HEK293 (cell line): ENCODE data around the gene FASTK.
A peak's percentile ranks its signal among the peaks of the same experiment; 100 is the strongest.
"Not testable (repeated sequence)": the region's sequence is repeated elsewhere in the genome, so short reads cannot be mapped to it uniquely, and the experiment has no call there.

ENCODE experiments used
- CTCF ChIA-PET: fragments of 350-600 bp; formaldehyde crosslinking; extraction: SDS; loops from one replicate; lab custom pipeline; 2021; ENCODE audit warnings: antibody characterized with exemption; lab: Yijun Ruan, JAX
- POLR2A ChIA-PET: fragments of 300-600 bp; formaldehyde crosslinking; extraction: SDS; loops from one replicate; lab custom pipeline; 2020; ENCODE audit warnings: antibody characterized with exemption, inconsistent platforms; lab: Yijun Ruan, JAX
- H3K27ac ChIP-seq: fragments of 200-500 bp; sonication (Bioruptor generic); 2 replicates; pipeline ENCODE4 v1.5.1; 2014; ENCODE audit warnings: low read depth, low read length, control low read depth, inconsistent platforms; ENCODE audit errors: extremely low read depth
- H3K36me3 ChIP-seq, 2 experiments: fragments of 200-500 bp in 1 of 2; sonication (Bioruptor generic) in 1 of 2; 1 replicate in 1 of 2; 2 replicates in 1 of 2; pipeline ENCODE4 v1.5.1; 2014 to 2017; ENCODE audit warnings: inconsistent platforms in 2 of 2, low read length in 2 of 2; ENCODE audit not compliant: control insufficient read depth in 2 of 2, insufficient read depth in 1 of 2
- H3K4me1 ChIP-seq: fragments of 200-500 bp; sonication (Bioruptor generic); 2 replicates; pipeline ENCODE4 v1.5.1; 2014; ENCODE audit warnings: mild to moderate bottlenecking, low read length, inconsistent platforms; ENCODE audit not compliant: control insufficient read depth, insufficient read depth
- H3K4me3 ChIP-seq: 2 replicates; pipeline ENCODE4 v1.5.1; 2011; ENCODE audit warnings: low read depth, mild to moderate bottlenecking, control low read depth, low read length, moderate library complexity
- H3K9me3 ChIP-seq: fragments of 200-500 bp; sonication (Bioruptor generic); 2 replicates; pipeline ENCODE4 v1.5.1; 2014; ENCODE audit warnings: low read depth, low read length, inconsistent platforms; ENCODE audit not compliant: control insufficient read depth, insufficient read depth
- EGR2 ChIP-seq: fragments of 450-650 bp; formaldehyde crosslinking; IDR thresholded peaks from 2 replicates; pipeline ENCODE4 v1.5.1; 2016; ENCODE audit warnings: low read depth, missing biosample characterization, missing genetic modification characterization
- GLI2 ChIP-seq: fragments of 450-650 bp; formaldehyde crosslinking; IDR thresholded peaks from 2 replicates; pipeline ENCODE4; 2017; ENCODE audit warnings: missing biosample characterization, missing genetic modification characterization, low read depth, borderline replicate concordance
- MYNN ChIP-seq: fragments of 450-650 bp; formaldehyde crosslinking; IDR thresholded peaks from 2 replicates; pipeline ENCODE4 v1.5.1; 2016; ENCODE audit warnings: missing biosample characterization, missing genetic modification characterization, borderline replicate concordance
- MZF1 ChIP-seq: fragments of 450-650 bp; formaldehyde crosslinking; IDR thresholded peaks from 2 replicates; pipeline ENCODE4 v1.5.1; 2017; ENCODE audit warnings: missing biosample characterization, missing genetic modification characterization, borderline replicate concordance
- ZBTB1 ChIP-seq: fragments of 450-650 bp; formaldehyde crosslinking; IDR thresholded peaks from 2 replicates; pipeline ENCODE4 v1.5.1; 2016; ENCODE audit warnings: missing biosample characterization, missing genetic modification characterization
- ZBTB21 ChIP-seq: fragments of 450-650 bp; formaldehyde crosslinking; IDR thresholded peaks from 2 replicates; pipeline ENCODE4 v1.5.1; 2017; ENCODE audit warnings: missing biosample characterization, missing genetic modification characterization
- ZBTB7A ChIP-seq: fragments of 450-650 bp; formaldehyde crosslinking; IDR thresholded peaks from 2 replicates; pipeline ENCODE4 v1.5.1; 2016; ENCODE audit warnings: low read depth, missing biosample characterization, missing genetic modification characterization
- ZFHX2 ChIP-seq: fragments of 450-650 bp; formaldehyde crosslinking; conservative IDR thresholded peaks from 2 replicates; pipeline ENCODE4 v1.5.1; 2016; ENCODE audit warnings: missing biosample characterization, missing genetic modification characterization
- ZFP37 ChIP-seq: fragments of 450-650 bp; formaldehyde crosslinking; IDR thresholded peaks from 2 replicates; pipeline ENCODE4 v1.5.1; 2016; ENCODE audit warnings: missing biosample characterization, missing genetic modification characterization
- ZNF146 ChIP-seq: fragments of 450-650 bp; formaldehyde crosslinking; IDR thresholded peaks from 2 replicates; pipeline ENCODE4 v1.5.1; 2016; ENCODE audit warnings: missing biosample characterization, missing genetic modification characterization
- ZNF221 ChIP-seq: fragments of 450-650 bp; formaldehyde crosslinking; IDR thresholded peaks from 2 replicates; pipeline ENCODE4 v1.5.1; 2017; ENCODE audit warnings: missing biosample characterization, missing genetic modification characterization, borderline replicate concordance
- ZNF366 ChIP-seq: fragments of 450-650 bp; formaldehyde crosslinking; conservative IDR thresholded peaks from 2 replicates; pipeline ENCODE4 v1.5.1; 2016; ENCODE audit warnings: missing biosample characterization, missing genetic modification characterization
- ZNF391 ChIP-seq: fragments of 450-650 bp; formaldehyde crosslinking; IDR thresholded peaks from 2 replicates; pipeline ENCODE4 v1.5.1; 2016; ENCODE audit warnings: low read depth, missing biosample characterization, missing genetic modification characterization, borderline replicate concordance
- ZNF404 ChIP-seq: fragments of 450-650 bp; formaldehyde crosslinking; IDR thresholded peaks from 2 replicates; pipeline ENCODE4 v1.5.1; 2017; ENCODE audit warnings: missing biosample characterization, missing genetic modification characterization
- ZNF501 ChIP-seq: fragments of 450-650 bp; formaldehyde crosslinking; IDR thresholded peaks from 2 replicates; pipeline ENCODE4 v1.5.1; 2016; ENCODE audit warnings: missing biosample characterization, missing genetic modification characterization
- ZNF530 ChIP-seq: fragments of 450-650 bp; formaldehyde crosslinking; IDR thresholded peaks from 2 replicates; pipeline ENCODE4 v1.5.1; 2016; ENCODE audit warnings: low read depth, missing biosample characterization, missing genetic modification characterization
- ZNF701 ChIP-seq: fragments of 450-650 bp; formaldehyde crosslinking; IDR thresholded peaks from 2 replicates; pipeline ENCODE4 v1.5.1; 2016; ENCODE audit warnings: missing biosample characterization, missing genetic modification characterization
- ZNF707 ChIP-seq: fragments of 450-650 bp; formaldehyde crosslinking; IDR thresholded peaks from 2 replicates; pipeline ENCODE4 v1.5.1; 2016; ENCODE audit warnings: missing biosample characterization, missing genetic modification characterization
- ZNF830 ChIP-seq: fragments of 450-650 bp; IDR thresholded peaks from 2 replicates; pipeline ENCODE4 v1.5.0; 2018; ENCODE audit warnings: missing biosample characterization, missing genetic modification characterization, low read depth, mild to moderate bottlenecking, moderate library complexity

The FASTK gene

GRCh38 chr7:151043959-151044358 is 36.6 kb downstream of the FASTK start:
- H3K36me3 ChIP-seq, result peaks cover 0 to 36% of the 10 kb centered on the region in 2 experiments; a peak in 1 of 3 replicates
- CTCF ChIA-PET, result no interaction called here

GRCh38 chr7:151043449-151043848 is 37.2 kb downstream of the FASTK start:
- POLR2A ChIA-PET, result interaction anchor here (0.6 kb wide), 1 partner anchor 14 kb away, joined by 3 read pairs; no protein-coding TSS in a partner anchor
- CTCF ChIA-PET, H3K27ac ChIP-seq, H3K4me1 ChIP-seq, H3K4me3 ChIP-seq, H3K9me3 ChIP-seq: not testable (repeated sequence)
- peaks cover 0 to 36% of the 10 kb centered on the region in 2 experiments; a peak in 1 of 3 replicates for H3K36me3 ChIP-seq

More at GRCh38 chr7:151043959-151044358, 36.6 kb downstream of the FASTK start:
- TF ChIP-seq GLI2 (tag by site-specific recombination) (no peak), ZBTB7A (tag by site-specific recombination) (no peak), ZNF404 (tag by site-specific recombination) (no peak), ZBTB1 (tag by site-specific recombination) (no peak), ZBTB21 (tag by site-specific recombination) (no peak), MYNN (no peak), ZNF501 (tag by site-specific recombination) (no peak), ZNF146 (no peak), MZF1 (tag by site-specific recombination) (no peak), ZNF830 (tag by site-specific recombination) (no peak)
- Histone ChIP-seq H3K9me3 (no peaks in the 10 kb centered on the region), H3K27ac (no peak overlapping the region), H3K4me3 (no peak overlapping the region), H3K4me1 (peaks cover 4% of the 10 kb centered on the region)
- POLR2A ChIA-PET, result interaction anchor here (0.6 to 1.4 kb wide), 2 partner anchors 15 to 16 kb away, joined by 3 to 4 read pairs; partner anchors contain the start of gene ABCB8

GRCh38 chr7:151040616-151041375 is 39.8 kb downstream of the FASTK start:
- POLR2A ChIA-PET, result no interaction called here
- no peak for TF ChIP-seq ZBTB7A (tag by site-specific recombination)
- no peak for TF ChIP-seq ZFP37
- TF ChIP-seq ZNF707 (tag by site-specific recombination), result no peak
- no peak for TF ChIP-seq ZNF221
- no peak for TF ChIP-seq ZNF530 (tag by site-specific recombination)
- H3K36me3 ChIP-seq, result peaks cover 0 to 49% of the 10 kb centered on the region in 2 experiments; a peak in 1 of 3 replicates
- CTCF ChIA-PET, result interaction anchor here (1.9 to 2.9 kb wide), 2 partner anchors 22 to 23 kb away, joined by 4 to 15 read pairs; no protein-coding TSS in a partner anchor
- H3K9me3 ChIP-seq, result no peaks in the 10 kb centered on the region
- H3K4me3 ChIP-seq, result no peak overlapping the region
- H3K27ac ChIP-seq, result no peak overlapping the region
- H3K4me1 ChIP-seq, result peaks cover 6% of the 10 kb centered on the region

GRCh38 chr7:151039850-151040548 is 40.6 kb downstream of the FASTK start:
- POLR2A ChIA-PET, result interaction anchor here (0.6 to 3.6 kb wide), 9 partner anchors 8 to 70 kb away, joined by 3 to 26 read pairs (median 5); partner anchors contain the start of genes ABCB8, ASIC3, CDK5 and FASTK
- peaks cover 0 to 50% of the 10 kb centered on the region in 2 experiments; a peak in 1 of 3 replicates for H3K36me3 ChIP-seq
- no peak for TF ChIP-seq ZNF391 (tag by site-specific recombination)
- TF ChIP-seq ZFHX2 (tag by site-specific recombination), result peak; percentile 40
- peak; percentile 21; the same call in 1 of the 2 replicates for TF ChIP-seq EGR2 (tag by site-specific recombination)
- TF ChIP-seq ZNF701, result no peak
- TF ChIP-seq ZNF366 (tag by site-specific recombination), result no peak
- TF ChIP-seq, all 188 proteins: peak for 2
- H3K27ac ChIP-seq, result no peak overlapping the region; the same call in 1 of the 2 replicates
- no peaks in the 10 kb centered on the region for H3K9me3 ChIP-seq
- CTCF ChIA-PET, result interaction anchor here (0.8 to 2.9 kb wide), 4 partner anchors 12 to 72 kb away, joined by 3 to 15 read pairs (median 8); partner anchors contain the start of gene ABCB8
- no peak overlapping the region for H3K4me3 ChIP-seq
- peaks cover 6% of the 10 kb centered on the region for H3K4me1 ChIP-seq
